Left cardiac atrium (tissue), 4 donors: Measurements from ENCODE around the gene SH3PXD2A. TPM values are rescaled to one million over a fixed set of nuclear protein-coding genes. Genes with fewer than 3 reads are reported as not detected.

Source experiments
- ATAC-seq, 2 donors: fragments of 200-7000 bp; cut with Tn5 transposase; one replicate each; pipeline ENCODE4 v1.9.1; 2020; ENCODE audit warnings: mild to moderate bottlenecking in 2 of 2, moderate library complexity in 2 of 2
- DNase-seq: peaks from one replicate; pipeline ENCODE4 v3.0.0-alpha.2; 2020
- intact Hi-C, 2 donors: fragments of 100-400 bp; cut with DNase I; formaldehyde crosslinking; loops; one replicate each; pipeline versions ENCODE4 v1.14.1 to v1.15.1; 2022 to 2023
- total RNA-seq, 2 donors: library from RNA; stranded (reverse); fragmentation: NEBNext Ultra II Directional; extraction: Animal tissue kit (Norgen Biotek cat#: 25700); gene quantifications; one replicate each; pipeline ENCODE4 v1.2.1, GENCODE V29; 2021
- donor health status: DM: no; HTN: yes; CAD: no.
- donor health status: DM: no; HTN: yes; CAD: no; lungs with severe emphysema.
- donor health status: DM: yes; HTN: yes; CAD: no.
- donor health status: Dilated cardiomyopathy.

Gene SH3PXD2A
- total RNA-seq, 2 donors from 2014 or later: 24.6 to 27.7 TPM

- ATAC-seq (no peak), DNase-seq (no peak)
- intact Hi-C loops: no loop called here
Measured at GRCh38 chr10:103693812-103694205, 161.6 kb downstream of the SH3PXD2A start.

- ATAC-seq (peak; percentile 2 to 33), DNase-seq (no peak)
- intact Hi-C loops: no loop called here
Measured at GRCh38 chr10:103692952-103693811, 162.2 kb downstream of the SH3PXD2A start.

- intact Hi-C loops: no loop called here
- no peak for DNase-seq
- no peak for ATAC-seq
Measured at GRCh38 chr10:103692436-103692951, 162.9 kb downstream of the SH3PXD2A start.

- ATAC-seq: no peak
- no peak for DNase-seq
- intact Hi-C loops: no loop called here
Measured at GRCh38 chr10:103691723-103692435, 163.5 kb downstream of the SH3PXD2A start.

- intact Hi-C loops: no loop called here
- ATAC-seq: no peak
- DNase-seq: no peak
Measured at GRCh38 chr10:103691267-103691666, 164.1 kb downstream of the SH3PXD2A start.

GRCh38 chr10:103690281-103690680, 165.1 kb downstream of the SH3PXD2A start:
- ATAC-seq (no peak), DNase-seq (no peak)
- intact Hi-C loops: no loop called here

GRCh38 chr10:103688491-103688890, 166.9 kb downstream of the SH3PXD2A start:
- intact Hi-C loops: loop anchor here in 1 of 2 donors (5.0 kb wide), 1 partner anchor 86 kb away; no protein-coding TSS in a partner anchor
- ATAC-seq (no peak), DNase-seq (no peak)

- intact Hi-C loops: loop anchor here (2.0 to 5.0 kb wide), 2 partner anchors 83 to 85 kb away; no protein-coding TSS in a partner anchor
- ATAC-seq (no peak), DNase-seq (no peak)
Measured at GRCh38 chr10:103687718-103688117, 167.7 kb downstream of the SH3PXD2A start.

- intact Hi-C loops: loop anchor here (2.0 to 5.0 kb wide), 2 partner anchors 82 to 85 kb away; no protein-coding TSS in a partner anchor
- DNase-seq (no peak), ATAC-seq (no peak)
Measured at GRCh38 chr10:103687172-103687571, 168.2 kb downstream of the SH3PXD2A start.

GRCh38 chr10:103685880-103686669, 169.3 kb downstream of the SH3PXD2A start:
- DNase-seq (peak; percentile 80), ATAC-seq (peak; percentile 78 to 81)
- intact Hi-C loops: loop anchor here (2.0 to 5.0 kb wide), 2 partner anchors 81 to 84 kb away; no protein-coding TSS in a partner anchor

GRCh38 chr10:103683851-103684250, 171.5 kb downstream of the SH3PXD2A start:
- intact Hi-C loops: no loop called here
- no peak for DNase-seq
- no peak for ATAC-seq

GRCh38 chr10:103682631-103683030, 172.7 kb downstream of the SH3PXD2A start:
- DNase-seq (no peak), ATAC-seq (no peak)
- intact Hi-C loops: no loop called here

GRCh38 chr10:103681617-103682399, 173.6 kb downstream of the SH3PXD2A start:
- intact Hi-C loops: no loop called here
- ATAC-seq: peak in 1 of 2 donors; percentile 33
- no peak for DNase-seq

GRCh38 chr10:103680869-103681236, 174.5 kb downstream of the SH3PXD2A start:
- ATAC-seq: no peak
- intact Hi-C loops: no loop called here

GRCh38 chr10:103679096-103679790, 176.1 kb downstream of the SH3PXD2A start:
- intact Hi-C loops: no loop called here
- ATAC-seq (no peak), DNase-seq (no peak)

More at GRCh38 chr10:103680869-103681236, 174.5 kb downstream of the SH3PXD2A start:
- no peak for DNase-seq

- intact Hi-C loops: no loop called here
- peak; percentile 87 for DNase-seq
- ATAC-seq: peak; percentile 87 to 90
Measured at GRCh38 chr10:103678178-103678526, 177.2 kb downstream of the SH3PXD2A start.

- DNase-seq: no peak
- peak in 1 of 2 donors; percentile 10 for ATAC-seq
- intact Hi-C loops: no loop called here
Measured at GRCh38 chr10:103677486-103678177, 177.7 kb downstream of the SH3PXD2A start.
